K562 (cell line): ENCODE data around the gene RBKS. TPM values are rescaled to one million over a fixed set of nuclear protein-coding genes. Genes with fewer than 3 reads are reported as not detected.

ENCODE experiments used
- DDX20 ChIP-seq: fragments of 450-650 bp; IDR thresholded peaks from 2 replicates; pipeline ENCODE4 v1.6.1; 2016; ENCODE audit warnings: missing genetic modification characterization, low read depth, mild to moderate bottlenecking, missing compliant biosample characterization, moderate library complexity
- EP300 ChIP-seq: IDR thresholded peaks from 2 replicates; pipeline ENCODE4 v1.6.1; 2012; ENCODE audit warnings: low read length, improper control_type of control experiment
- GTF2F1 ChIP-seq: IDR thresholded peaks from 2 replicates; pipeline ENCODE4 v1.6.1; 2011; ENCODE audit warnings: low read depth, low read length, improper control_type of control experiment
- HDAC1 ChIP-seq, 2 experiments: fragments of 450-650 bp; IDR thresholded peaks; 2 replicates each; pipeline ENCODE4 v1.6.1; 2016 to 2017; ENCODE audit warnings: inconsistent platforms in 1 of 2, mild to moderate bottlenecking in 1 of 2, moderate library complexity in 1 of 2
- POLR2AphosphoS5 ChIP-seq: IDR thresholded peaks from 2 replicates; pipeline ENCODE4 v1.6.1; 2011; ENCODE audit warnings: mild to moderate bottlenecking, low read depth, low read length, moderate library complexity; ENCODE audit not compliant: control insufficient read depth, insufficient read depth
- RBFOX2 ChIP-seq: fragments of 200-400 bp; formaldehyde crosslinking; IDR thresholded peaks from 2 replicates; pipeline ENCODE4 v1.6.1; 2017; ENCODE audit warnings: low read depth, mild to moderate bottlenecking, low read length, moderate library complexity
- RBM39 ChIP-seq: fragments of 200-400 bp; formaldehyde crosslinking; optimal IDR thresholded peaks from 2 replicates; pipeline ENCODE3; 2018; ENCODE audit warnings: low read depth, low read length
- SAFB2 ChIP-seq: fragments of 200-400 bp; formaldehyde crosslinking; IDR thresholded peaks from 2 replicates; pipeline ENCODE4 v1.6.1; 2018; ENCODE audit warnings: borderline replicate concordance, low read length, low read depth, moderate library complexity; ENCODE audit not compliant: severe bottlenecking
- SREBF2 ChIP-seq: sonication (generic); formaldehyde crosslinking; IDR thresholded peaks from 2 replicates; pipeline ENCODE4 v1.4.0; 2020; ENCODE audit warnings: mild to moderate bottlenecking, missing genetic modification reagents
- SUPT5H ChIP-seq: fragments of 450-650 bp; IDR thresholded peaks from 2 replicates; pipeline ENCODE4 v1.6.1; 2016
- XRCC3 ChIP-seq: fragments of 450-650 bp; IDR thresholded peaks from 2 replicates; pipeline ENCODE4 v1.6.1; 2017; ENCODE audit warnings: mild to moderate bottlenecking, moderate library complexity
- ZBTB1 ChIP-seq: sonication (generic); formaldehyde crosslinking; IDR thresholded peaks from 2 replicates; pipeline ENCODE4 v1.8.1; 2023; ENCODE audit warnings: missing genetic modification reagents, low read depth, mild to moderate bottlenecking, borderline replicate concordance
- ZNF146 ChIP-seq: IDR thresholded peaks from one replicate; pipeline ENCODE4 v1.6.1; 2018; ENCODE audit warnings: missing compliant biosample characterization; ENCODE audit not compliant: unreplicated experiment
- ZNF586 ChIP-seq: fragments of 450-650 bp; formaldehyde crosslinking; conservative IDR thresholded peaks from 2 replicates; pipeline ENCODE4 v1.4.0; 2020; ENCODE audit warnings: mild to moderate bottlenecking, moderate library complexity
- polyA plus RNA-seq, 8 experiments: library from polyadenylated mRNA; depleted of rRNA in 4 of 8; stranded (reverse) in 5 of 8; unstranded in 3 of 8; fragments of >200 nt; fragmentation: Nextera tagmentation in 2 of 8; fragmentation: Illumina TruSeq in 1 of 8; extraction: Ambion mirVana in 2 of 8; extraction: Trizol in 1 of 8; gene quantifications; 2 replicates each; pipeline versions ENCODE4 v1.2.1 to v1.2.3, GENCODE V29; 2011 to 2014; ENCODE audit warnings: inconsistent platforms in 1 of 8, missing spikeins in 1 of 8
- total RNA-seq, 7 experiments: library from RNA; depleted of rRNA in 6 of 7; stranded (reverse); fragments of >200 nt in 6 of 7; fragmentation: Illumina TruSeq in 2 of 7; extraction: Trizol in 2 of 7; gene quantifications; 2 replicates each; pipeline versions ENCODE4 v1.2.1 to v1.2.3, GENCODE V29; 2011 to 2021; ENCODE audit warnings: low replicate concordance in 1 of 7
- TF ChIP-seq, protein P1 (sequence below), 2 experiments: fragments of 200-800 bp in 1 of 2; sonication (Bioruptor generic) in 1 of 2; sonication (generic) in 1 of 2; formaldehyde crosslinking in 1 of 2; IDR thresholded peaks in 1 of 2; conservative IDR thresholded peaks in 1 of 2; 2 replicates each; pipeline versions ENCODE4 v1.5.0 to v1.6.1; 2016 to 2020; ENCODE audit warnings: missing compliant biosample characterization in 1 of 2, missing genetic modification characterization in 1 of 2, missing genetic modification reagents in 1 of 2
- TF ChIP-seq, protein P2 (sequence below): fragments of 250-450 bp; sonication (Bioruptor Pico); IDR thresholded peaks from 2 replicates; pipeline ENCODE4 v1.4.0; 2020; ENCODE audit warnings: mild to moderate bottlenecking, moderate library complexity
- TF ChIP-seq, protein P3 (sequence below): fragments of 450-650 bp; IDR thresholded peaks from 2 replicates; pipeline ENCODE4 v1.6.1; 2016; ENCODE audit warnings: mild to moderate bottlenecking

Gene RBKS
- total and polyA plus RNA-seq, 9 of the 15 experiments (the other 6 are each of a cell fraction or from before 2014, with no cell fraction given): 0.06 to 0.39 (median 0.19) TPM

DNA sequence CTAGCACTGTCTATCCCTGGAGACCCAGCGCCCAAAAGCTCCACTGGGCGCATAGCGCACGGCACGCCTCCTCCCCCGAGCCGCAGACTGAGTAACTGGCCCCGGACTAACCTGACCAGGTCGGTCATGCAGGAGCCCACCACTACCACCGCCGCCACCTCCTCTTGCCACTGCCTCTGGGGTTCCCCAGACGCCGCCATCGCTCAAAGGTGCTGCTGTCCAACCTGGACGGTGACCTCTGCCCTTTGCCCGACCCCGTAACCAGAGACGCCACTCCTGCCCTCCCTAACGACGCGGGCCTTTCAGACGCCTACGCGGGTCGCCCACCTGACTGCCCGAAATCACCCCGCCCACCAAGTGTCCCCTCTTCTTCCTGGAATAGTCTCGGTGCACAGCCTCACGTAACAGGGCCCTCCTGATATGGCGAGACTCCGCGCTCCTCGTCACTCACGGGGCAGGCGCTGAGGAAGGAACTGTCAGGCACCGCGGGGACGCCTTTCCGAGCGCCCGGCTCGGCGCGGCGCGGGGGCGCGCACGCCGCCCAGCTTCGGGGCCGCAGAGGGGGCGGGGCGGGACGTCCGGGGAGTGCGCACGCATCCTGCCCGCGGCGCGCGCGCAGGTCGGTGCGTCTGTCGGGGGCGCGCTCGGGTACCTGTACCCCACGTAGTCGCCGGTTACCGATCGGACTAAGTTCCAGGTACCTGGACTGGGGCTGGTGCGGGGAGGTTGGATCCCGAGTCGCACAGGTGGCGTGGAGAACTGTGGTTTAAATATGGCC is at the start of gene RBKS, which contains the start of gene BABAM2 (continued):
- TF ChIP-seq SAFB2 (no peak), SREBF2 (CRISPR knock-in tag) (no peak), EP300 (no peak), DDX20 (no peak), POLR2AphosphoS5 (peak; percentile 60; the same call in 1 of the 2 replicates), SUPT5H (peak; percentile 75), ZBTB1 (peak; percentile 44; the same call in 1 of the 2 replicates), GTF2F1 (no peak), HDAC1 (IDR thresholded peaks at IDR 0.05) (peak in 1 of 2 experiments; percentile 98; a peak in 2 of 4 replicates), RBM39 (no peak), XRCC3 (no peak), ZNF146 (CRISPR knock-in tag) (no peak), RBFOX2 (peak; percentile 81), ZNF586 (CRISPR knock-in tag) (no peak)
- TF ChIP-seq, protein P1, sequence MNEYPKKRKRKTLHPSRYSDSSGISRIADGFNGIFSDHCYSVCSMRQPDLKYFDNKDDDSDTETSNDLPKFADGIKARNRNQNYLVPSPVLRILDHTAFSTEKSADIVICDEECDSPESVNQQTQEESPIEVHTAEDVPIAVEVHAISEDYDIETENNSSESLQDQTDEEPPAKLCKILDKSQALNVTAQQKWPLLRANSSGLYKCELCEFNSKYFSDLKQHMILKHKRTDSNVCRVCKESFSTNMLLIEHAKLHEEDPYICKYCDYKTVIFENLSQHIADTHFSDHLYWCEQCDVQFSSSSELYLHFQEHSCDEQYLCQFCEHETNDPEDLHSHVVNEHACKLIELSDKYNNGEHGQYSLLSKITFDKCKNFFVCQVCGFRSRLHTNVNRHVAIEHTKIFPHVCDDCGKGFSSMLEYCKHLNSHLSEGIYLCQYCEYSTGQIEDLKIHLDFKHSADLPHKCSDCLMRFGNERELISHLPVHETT (CRISPR knock-in tag; conservative IDR thresholded peaks at IDR 0.05 in 1 of 2, IDR thresholded peaks at IDR 0.05 in 1 of 2): peak in 1 of 2 experiments; percentile 83; a peak in 1 of 4 replicates
- TF ChIP-seq, protein P2, sequence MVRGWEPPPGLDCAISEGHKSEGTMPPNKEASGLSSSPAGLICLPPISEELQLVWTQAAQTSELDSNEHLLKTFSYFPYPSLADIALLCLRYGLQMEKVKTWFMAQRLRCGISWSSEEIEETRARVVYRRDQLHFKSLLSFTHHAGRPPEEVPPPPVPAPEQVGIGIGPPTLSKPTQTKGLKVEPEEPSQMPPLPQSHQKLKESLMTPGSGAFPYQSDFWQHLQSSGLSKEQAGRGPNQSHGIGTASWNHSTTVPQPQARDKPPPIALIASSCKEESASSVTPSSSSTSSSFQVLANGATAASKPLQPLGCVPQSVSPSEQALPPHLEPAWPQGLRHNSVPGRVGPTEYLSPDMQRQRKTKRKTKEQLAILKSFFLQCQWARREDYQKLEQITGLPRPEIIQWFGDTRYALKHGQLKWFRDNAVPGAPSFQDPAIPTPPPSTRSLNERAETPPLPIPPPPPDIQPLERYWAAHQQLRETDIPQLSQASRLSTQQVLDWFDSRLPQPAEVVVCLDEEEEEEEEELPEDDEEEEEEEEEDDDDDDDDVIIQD (CRISPR knock-in tag): no peak
- TF ChIP-seq, protein P3, sequence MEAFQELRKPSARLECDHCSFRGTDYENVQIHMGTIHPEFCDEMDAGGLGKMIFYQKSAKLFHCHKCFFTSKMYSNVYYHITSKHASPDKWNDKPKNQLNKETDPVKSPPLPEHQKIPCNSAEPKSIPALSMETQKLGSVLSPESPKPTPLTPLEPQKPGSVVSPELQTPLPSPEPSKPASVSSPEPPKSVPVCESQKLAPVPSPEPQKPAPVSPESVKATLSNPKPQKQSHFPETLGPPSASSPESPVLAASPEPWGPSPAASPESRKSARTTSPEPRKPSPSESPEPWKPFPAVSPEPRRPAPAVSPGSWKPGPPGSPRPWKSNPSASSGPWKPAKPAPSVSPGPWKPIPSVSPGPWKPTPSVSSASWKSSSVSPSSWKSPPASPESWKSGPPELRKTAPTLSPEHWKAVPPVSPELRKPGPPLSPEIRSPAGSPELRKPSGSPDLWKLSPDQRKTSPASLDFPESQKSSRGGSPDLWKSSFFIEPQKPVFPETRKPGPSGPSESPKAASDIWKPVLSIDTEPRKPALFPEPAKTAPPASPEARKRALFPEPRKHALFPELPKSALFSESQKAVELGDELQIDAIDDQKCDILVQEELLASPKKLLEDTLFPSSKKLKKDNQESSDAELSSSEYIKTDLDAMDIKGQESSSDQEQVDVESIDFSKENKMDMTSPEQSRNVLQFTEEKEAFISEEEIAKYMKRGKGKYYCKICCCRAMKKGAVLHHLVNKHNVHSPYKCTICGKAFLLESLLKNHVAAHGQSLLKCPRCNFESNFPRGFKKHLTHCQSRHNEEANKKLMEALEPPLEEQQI: no peak
